ENCODE results near the gene HSPE1. TPM values are rescaled to one million over a fixed set of nuclear protein-coding genes. Genes with fewer than 3 reads are reported as not detected.
"Not testable (repeated sequence)": the region's sequence is repeated elsewhere in the genome, so short reads cannot be mapped to it uniquely, and the experiment has no call there.

HSPE1 gene
- total RNA-seq, 1 experiment from 2014 or later: 278 TPM

DNA sequence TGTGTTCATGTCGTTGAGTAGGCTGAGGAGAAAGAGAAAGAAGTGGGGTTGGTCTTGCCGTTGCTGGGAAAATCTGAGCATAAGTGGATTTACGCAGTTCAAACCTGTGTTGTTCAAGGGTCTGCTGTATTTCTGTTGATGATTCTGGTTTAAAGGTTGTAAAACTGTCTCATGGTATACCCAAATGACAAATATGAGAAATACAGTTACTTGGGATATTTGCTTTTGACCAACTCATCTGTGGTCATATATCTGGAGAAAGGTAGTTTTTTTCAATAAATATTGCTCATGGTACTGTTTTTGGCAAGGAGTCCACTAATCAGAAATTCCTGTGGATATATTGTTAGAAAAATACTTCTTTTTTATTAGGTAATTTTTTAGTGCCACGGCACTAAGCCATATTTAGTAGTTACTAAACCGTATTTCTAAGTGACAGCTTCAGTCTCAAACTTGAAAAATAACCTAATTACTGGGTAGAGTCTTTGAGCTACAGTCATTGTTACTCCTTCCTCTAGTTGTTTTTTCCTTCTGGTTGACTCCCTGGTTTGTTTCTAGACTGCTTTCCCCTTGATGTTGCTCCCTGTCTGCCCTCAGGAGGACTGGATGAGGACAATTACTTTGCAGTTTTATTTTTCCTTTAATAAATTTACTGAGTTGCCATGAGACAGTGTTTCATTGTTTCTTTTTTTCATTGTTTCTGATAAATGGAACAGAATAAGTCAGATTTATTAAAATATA is 47.2 kb downstream of the HSPE1 start:
- CTCF ChIA-PET: no interaction called here
- no peak for ATAC-seq

GRCh38 chr2:197548582-197548981 is 48.4 kb downstream of the HSPE1 start:
- H3K4me1 ChIP-seq (ENCODE audit: control insufficient read depth, insufficient read depth, low read length): no peaks in the 10 kb centered on the region
- DNase-seq (ENCODE audit: low read depth, low spot score): no peak
- H3K36me3 ChIP-seq (ENCODE audit: control insufficient read depth, insufficient read depth, low read length): peaks cover 27% of the 10 kb centered on the region
- H3K27ac ChIP-seq (ENCODE audit: low read length): no peak overlapping the region
- no peak for ATAC-seq
- intact Hi-C loops (cut with micrococcal nuclease; ENCODE audit: unreplicated experiment) (no loop called here), in situ Hi-C loops (cut with HindIII; ENCODE audit: low pct_unique_long_range_greater_than_20kb, low sequenced_read_pairs) (no loop called here)
- H3K9me3 ChIP-seq (ENCODE audit: control insufficient read depth, insufficient read depth, low read depth, low read length): no peaks in the 10 kb centered on the region
- TF ChIP-seq, protein P1, sequence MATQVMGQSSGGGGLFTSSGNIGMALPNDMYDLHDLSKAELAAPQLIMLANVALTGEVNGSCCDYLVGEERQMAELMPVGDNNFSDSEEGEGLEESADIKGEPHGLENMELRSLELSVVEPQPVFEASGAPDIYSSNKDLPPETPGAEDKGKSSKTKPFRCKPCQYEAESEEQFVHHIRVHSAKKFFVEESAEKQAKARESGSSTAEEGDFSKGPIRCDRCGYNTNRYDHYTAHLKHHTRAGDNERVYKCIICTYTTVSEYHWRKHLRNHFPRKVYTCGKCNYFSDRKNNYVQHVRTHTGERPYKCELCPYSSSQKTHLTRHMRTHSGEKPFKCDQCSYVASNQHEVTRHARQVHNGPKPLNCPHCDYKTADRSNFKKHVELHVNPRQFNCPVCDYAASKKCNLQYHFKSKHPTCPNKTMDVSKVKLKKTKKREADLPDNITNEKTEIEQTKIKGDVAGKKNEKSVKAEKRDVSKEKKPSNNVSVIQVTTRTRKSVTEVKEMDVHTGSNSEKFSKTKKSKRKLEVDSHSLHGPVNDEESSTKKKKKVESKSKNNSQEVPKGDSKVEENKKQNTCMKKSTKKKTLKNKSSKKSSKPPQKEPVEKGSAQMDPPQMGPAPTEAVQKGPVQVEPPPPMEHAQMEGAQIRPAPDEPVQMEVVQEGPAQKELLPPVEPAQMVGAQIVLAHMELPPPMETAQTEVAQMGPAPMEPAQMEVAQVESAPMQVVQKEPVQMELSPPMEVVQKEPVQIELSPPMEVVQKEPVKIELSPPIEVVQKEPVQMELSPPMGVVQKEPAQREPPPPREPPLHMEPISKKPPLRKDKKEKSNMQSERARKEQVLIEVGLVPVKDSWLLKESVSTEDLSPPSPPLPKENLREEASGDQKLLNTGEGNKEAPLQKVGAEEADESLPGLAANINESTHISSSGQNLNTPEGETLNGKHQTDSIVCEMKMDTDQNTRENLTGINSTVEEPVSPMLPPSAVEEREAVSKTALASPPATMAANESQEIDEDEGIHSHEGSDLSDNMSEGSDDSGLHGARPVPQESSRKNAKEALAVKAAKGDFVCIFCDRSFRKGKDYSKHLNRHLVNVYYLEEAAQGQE (IDR thresholded peaks at IDR 0.05; ENCODE audit: insufficient read depth in 1 of 2, low read depth in 2 of 2, low read length in 1 of 2): no peak
- no peak for TF ChIP-seq SIN3A (IDR thresholded peaks at IDR 0.05; ENCODE audit: borderline replicate concordance, insufficient read depth, low read depth, low read length)
- no peak for TF ChIP-seq TCF7L2 (IDR thresholded peaks at IDR 0.05; ENCODE audit: low read depth, low read length)
- no TSS peak for BruUV-seq (replicated peaks)
- POLR2A ChIA-PET: no interaction called here
- no peak overlapping the region for H3K4me3 ChIP-seq (ENCODE audit: low read depth in 2 of 2, low read length in 2 of 2)
- H3K27me3 ChIP-seq (ENCODE audit: control insufficient read depth, insufficient read depth, low read length): no peaks in the 10 kb centered on the region
- CTCF ChIA-PET: no interaction called here

More for the DNA sequence above, 47.2 kb downstream of the HSPE1 start:
- Histone ChIP-seq H3K36me3 (ENCODE audit: control insufficient read depth, insufficient read depth, low read length) (peaks cover 23% of the 10 kb centered on the region), H3K9me3 (ENCODE audit: control insufficient read depth, insufficient read depth, low read depth, low read length) (no peaks in the 10 kb centered on the region), H3K4me1 (ENCODE audit: control insufficient read depth, insufficient read depth, low read length) (no peaks in the 10 kb centered on the region), H3K27me3 (ENCODE audit: control insufficient read depth, insufficient read depth, low read length) (no peaks in the 10 kb centered on the region), H3K27ac (ENCODE audit: low read length) (no peak overlapping the region), H3K4me3 (ENCODE audit: low read depth in 2 of 2, low read length in 2 of 2) (no peak overlapping the region)
- DNase-seq (ENCODE audit: low read depth, low spot score): no peak
- in situ Hi-C loops (cut with HindIII; ENCODE audit: low pct_unique_long_range_greater_than_20kb, low sequenced_read_pairs): no loop called here
- no TSS peak for BruUV-seq (replicated peaks)
- TF ChIP-seq POLR2AphosphoS5 (IDR thresholded peaks at IDR 0.05; ENCODE audit: low read depth, low read length) (no peak), SIN3A (IDR thresholded peaks at IDR 0.05; ENCODE audit: borderline replicate concordance, insufficient read depth, low read depth, low read length) (no peak), TCF7L2 (IDR thresholded peaks at IDR 0.05; ENCODE audit: low read depth, low read length) (no peak)
- TF ChIP-seq, protein P1 (IDR thresholded peaks at IDR 0.05; ENCODE audit: insufficient read depth in 1 of 2, low read depth in 2 of 2, low read length in 1 of 2): no peak
- TF ChIP-seq, protein P2, sequence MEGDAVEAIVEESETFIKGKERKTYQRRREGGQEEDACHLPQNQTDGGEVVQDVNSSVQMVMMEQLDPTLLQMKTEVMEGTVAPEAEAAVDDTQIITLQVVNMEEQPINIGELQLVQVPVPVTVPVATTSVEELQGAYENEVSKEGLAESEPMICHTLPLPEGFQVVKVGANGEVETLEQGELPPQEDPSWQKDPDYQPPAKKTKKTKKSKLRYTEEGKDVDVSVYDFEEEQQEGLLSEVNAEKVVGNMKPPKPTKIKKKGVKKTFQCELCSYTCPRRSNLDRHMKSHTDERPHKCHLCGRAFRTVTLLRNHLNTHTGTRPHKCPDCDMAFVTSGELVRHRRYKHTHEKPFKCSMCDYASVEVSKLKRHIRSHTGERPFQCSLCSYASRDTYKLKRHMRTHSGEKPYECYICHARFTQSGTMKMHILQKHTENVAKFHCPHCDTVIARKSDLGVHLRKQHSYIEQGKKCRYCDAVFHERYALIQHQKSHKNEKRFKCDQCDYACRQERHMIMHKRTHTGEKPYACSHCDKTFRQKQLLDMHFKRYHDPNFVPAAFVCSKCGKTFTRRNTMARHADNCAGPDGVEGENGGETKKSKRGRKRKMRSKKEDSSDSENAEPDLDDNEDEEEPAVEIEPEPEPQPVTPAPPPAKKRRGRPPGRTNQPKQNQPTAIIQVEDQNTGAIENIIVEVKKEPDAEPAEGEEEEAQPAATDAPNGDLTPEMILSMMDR (IDR thresholded peaks at IDR 0.05): no peak
- intact Hi-C loops (cut with micrococcal nuclease; ENCODE audit: unreplicated experiment): no loop called here
- POLR2A ChIA-PET: no interaction called here

DNA sequence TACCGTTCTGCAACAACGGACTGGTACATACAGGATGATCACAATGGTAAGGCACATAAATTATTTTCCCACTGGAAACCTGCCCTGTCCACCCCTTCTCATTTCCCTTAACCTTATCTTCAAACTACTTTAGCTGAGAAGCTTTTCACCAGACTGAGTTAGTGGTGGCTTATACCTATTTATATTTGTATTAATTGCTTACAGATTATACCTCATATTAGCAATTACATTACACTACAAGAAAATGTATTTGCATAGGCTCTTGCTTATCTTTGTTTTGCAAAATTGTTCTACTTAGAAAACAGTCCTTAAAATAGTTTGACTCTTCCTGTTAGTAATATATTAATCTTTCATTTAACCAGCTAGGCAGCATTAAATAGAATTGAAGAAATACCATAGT is 51.1 kb downstream of the HSPE1 start:
- ATAC-seq; POLR2A ChIA-PET; H3K4me3 ChIP-seq (ENCODE audit: low read depth in 2 of 2, low read length in 2 of 2); in situ Hi-C loops (cut with HindIII; ENCODE audit: low pct_unique_long_range_greater_than_20kb, low sequenced_read_pairs); H3K4me1 ChIP-seq (ENCODE audit: control insufficient read depth, insufficient read depth, low read length); intact Hi-C loops (cut with micrococcal nuclease; ENCODE audit: unreplicated experiment); H3K27ac ChIP-seq (ENCODE audit: low read length); CTCF ChIA-PET; H3K27me3 ChIP-seq (ENCODE audit: control insufficient read depth, insufficient read depth, low read length); BruUV-seq (replicated peaks); DNase-seq (ENCODE audit: low read depth, low spot score); H3K9me3 ChIP-seq (ENCODE audit: control insufficient read depth, insufficient read depth, low read depth, low read length): not testable (repeated sequence)
- H3K36me3 ChIP-seq (ENCODE audit: control insufficient read depth, insufficient read depth, low read length): peaks cover 27% of the 10 kb centered on the region
